ENCODE data around the gene RPS5. TPM values are rescaled to one million over a fixed set of nuclear protein-coding genes. Genes with fewer than 3 reads are reported as not detected.
"Not testable (repeated sequence)": the region's sequence is repeated elsewhere in the genome, so short reads cannot be mapped to it uniquely, and the experiment has no call there.

RPS5 gene
- polyA plus RNA-seq, 3 donors from 2014 or later: 558 to 1,355 (median 731) TPM

DNA sequence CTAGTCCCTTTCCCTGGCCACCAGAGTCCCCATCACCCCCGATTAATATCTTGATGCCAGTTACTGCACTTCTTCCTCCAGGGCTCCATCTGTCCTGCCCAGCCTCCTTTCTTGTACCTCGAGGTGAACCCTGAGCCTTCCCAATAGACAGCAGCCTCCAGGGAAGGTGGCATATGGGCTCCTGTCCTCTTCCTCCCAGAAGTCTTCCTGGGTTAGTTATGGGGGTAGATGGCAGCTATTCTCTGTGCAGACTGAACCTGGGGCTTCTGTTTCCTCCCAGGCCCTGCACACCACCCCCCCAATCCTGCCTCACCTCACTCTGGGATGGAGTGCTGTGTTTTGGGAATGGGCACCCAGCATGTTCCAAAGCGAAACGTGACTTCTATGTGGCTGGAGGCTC lies 11.0 kb downstream of the RPS5 start:
- H3K36me3 Mint-ChIP-seq: peaks cover 10 to 20% (median 15%) of the 10 kb centered on the region in 3 donors
- DNase-seq: no peak
- H3K4me3 Mint-ChIP-seq: no peak overlapping the region
- H3K4me1 Mint-ChIP-seq: peaks cover 10 to 17% of the 10 kb centered on the region in 2 donors
- peaks cover 10 to 15% (median 14%) of the 10 kb centered on the region in 3 donors for H3K27me3 Mint-ChIP-seq (ENCODE audit: low read depth in 3 of 3)
- H3K9me3 Mint-ChIP-seq: no peaks in the 10 kb centered on the region
- no peak overlapping the region for H3K27ac Mint-ChIP-seq

DNA sequence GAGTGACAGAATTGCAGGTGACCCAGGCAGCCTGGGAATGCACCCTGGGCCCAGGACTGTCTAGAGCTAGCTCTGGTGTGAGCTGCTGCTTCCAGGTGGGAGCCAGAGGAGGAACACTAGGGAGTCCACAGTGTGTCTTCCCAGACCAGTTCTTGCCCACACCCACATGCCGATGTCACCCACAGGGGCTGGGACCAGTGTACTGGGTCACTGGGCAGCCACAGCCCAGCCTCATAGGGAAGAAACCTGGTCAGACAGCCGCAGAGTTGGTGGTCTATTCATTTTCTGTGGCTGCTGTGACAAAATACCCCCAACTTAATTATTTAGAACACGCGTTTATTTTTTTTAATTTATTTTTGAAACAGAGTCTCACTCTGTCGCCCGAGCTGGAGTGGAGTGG lies 11.5 kb downstream of the RPS5 start:
- Mint-ChIP-seq H3K9me3 (no peaks in the 10 kb centered on the region), H3K27ac (no peak overlapping the region), H3K4me1 (peaks cover 10 to 17% of the 10 kb centered on the region in 2 donors), H3K36me3 (peaks cover 8 to 17% (median 13%) of the 10 kb centered on the region in 3 donors), H3K4me3 (no peak overlapping the region), H3K27me3 (ENCODE audit: low read depth in 3 of 3) (peaks cover 10 to 15% (median 14%) of the 10 kb centered on the region in 3 donors)
- DNase-seq: no peak

DNA sequence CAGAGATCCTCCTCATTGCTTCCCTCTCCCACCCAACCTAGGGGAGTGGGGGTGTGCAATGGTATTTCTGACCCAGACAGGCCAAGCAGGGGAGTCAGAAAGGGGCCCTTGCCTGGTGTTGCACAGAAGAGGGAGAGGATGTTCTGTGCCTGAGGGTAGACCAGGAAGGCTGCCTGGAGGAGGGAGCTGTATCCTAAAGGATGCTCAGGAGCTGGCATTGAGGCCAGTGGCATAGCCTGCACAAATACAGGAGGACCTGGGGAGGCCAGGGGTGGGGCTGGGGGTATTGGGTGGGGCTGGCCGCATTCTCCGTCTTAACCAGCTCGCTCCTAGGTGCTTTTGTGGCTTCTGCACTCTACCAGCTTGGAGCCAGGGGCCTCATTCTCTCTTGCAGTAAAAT lies 12.8 kb downstream of the RPS5 start:
- Mint-ChIP-seq H3K36me3 (peaks cover 0 to 5% (median under 1%) of the 10 kb centered on the region in 3 donors), H3K27ac (peak overlapping the region in 2 of 6 donors; percentile 2 to 45), H3K27me3 (ENCODE audit: low read depth in 3 of 3) (peaks cover 10 to 13% (median 12%) of the 10 kb centered on the region in 3 donors), H3K4me3 (peak overlapping the region in 4 of 5 donors; percentile 25 to 63 (median 44)), H3K9me3 (no peaks in the 10 kb centered on the region), H3K4me1 (peaks cover 10 to 15% of the 10 kb centered on the region in 2 donors)
- DNase-seq: no peak

DNA sequence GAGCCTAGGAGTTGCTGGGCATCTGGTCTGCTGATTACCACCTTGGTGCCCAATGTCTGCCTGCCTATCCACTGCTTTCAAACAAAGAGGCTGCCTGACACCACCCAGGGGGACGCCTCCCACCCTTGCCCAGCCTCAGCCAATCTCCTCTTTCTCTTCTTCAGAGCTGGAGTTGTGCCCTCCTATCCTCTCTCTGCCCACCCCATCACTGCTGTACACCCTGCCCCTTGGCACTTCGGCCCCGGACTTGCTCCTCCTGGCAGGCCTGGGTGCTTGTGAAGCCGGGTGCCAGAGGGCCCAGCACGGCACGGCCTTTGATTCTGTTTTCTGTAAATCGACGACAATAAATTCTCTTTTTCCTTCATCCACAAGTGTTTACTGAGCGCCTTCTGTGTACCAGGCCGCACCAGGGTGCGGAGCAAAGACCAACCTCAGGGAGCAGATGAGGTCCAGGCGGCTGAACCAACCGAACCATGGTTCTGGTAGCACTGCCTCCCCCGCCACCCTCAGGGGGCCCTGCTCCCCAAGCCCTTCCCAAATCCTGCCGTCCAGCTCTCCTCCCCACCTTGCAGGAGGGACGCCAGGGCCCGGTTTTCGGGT lies 13.3 kb downstream of the RPS5 start:
- Mint-ChIP-seq H3K36me3 (peaks cover 0 to 4% (median 0%) of the 10 kb centered on the region in 3 donors), H3K9me3 (no peaks in the 10 kb centered on the region), H3K27me3 (ENCODE audit: low read depth in 3 of 3) (peaks cover 10 to 12% (median 12%) of the 10 kb centered on the region in 3 donors), H3K4me3 (peak overlapping the region; percentile 42 to 93 (median 89)), H3K27ac (peak overlapping the region in 4 of 6 donors; percentile 90 to 96 (median 94)), H3K4me1 (peaks cover 10 to 15% of the 10 kb centered on the region in 2 donors)
- no peak for DNase-seq

DNA sequence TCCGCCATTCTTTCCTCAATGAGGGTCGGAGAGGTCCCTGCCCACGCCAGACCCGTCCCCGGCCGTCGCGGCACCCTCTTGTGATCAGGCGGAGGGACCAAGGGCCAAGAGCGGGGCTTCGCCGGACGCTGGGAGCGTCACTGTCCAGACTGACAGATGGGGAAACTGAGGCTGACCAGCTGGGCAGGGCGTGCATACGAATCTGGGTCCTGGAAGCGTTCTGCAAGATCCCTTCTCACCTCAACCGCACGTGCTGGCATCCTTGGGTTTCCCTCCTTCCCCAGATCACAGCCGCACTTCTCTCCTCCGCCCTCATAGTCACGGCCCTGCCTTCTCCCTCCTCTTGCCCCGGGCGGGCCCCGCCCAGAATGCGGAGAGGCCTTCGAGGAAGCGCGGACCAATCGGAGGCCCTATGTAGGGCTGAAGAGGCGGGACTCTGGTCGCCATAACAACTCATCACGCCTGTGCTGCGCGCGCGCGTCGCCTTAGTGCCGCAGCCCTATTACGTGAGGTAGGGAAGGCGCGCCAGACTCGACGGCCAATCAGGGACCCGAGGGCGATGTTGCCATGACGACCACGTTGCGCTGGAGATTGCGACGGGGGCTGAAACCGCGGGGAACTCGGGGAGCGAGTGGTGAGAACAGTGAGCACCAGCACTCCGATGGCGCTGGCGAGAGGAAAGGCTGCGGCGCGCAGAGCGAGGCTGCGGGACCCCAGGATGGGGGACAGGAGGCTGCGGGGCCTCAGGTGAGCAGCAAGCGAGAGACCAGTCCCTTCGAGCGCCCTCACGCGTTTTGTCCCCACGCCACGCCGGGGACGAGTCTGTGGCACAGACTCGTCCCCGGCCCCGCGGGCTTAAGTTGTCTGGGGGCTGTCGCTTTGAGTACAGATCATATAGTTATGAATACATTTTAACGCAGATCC lies 14.1 kb downstream of the RPS5 start:
- peak; percentile 98 to 99 (median 99) for DNase-seq
- Mint-ChIP-seq H3K27me3 (ENCODE audit: low read depth in 3 of 3) (peaks cover 10 to 12% (median 12%) of the 10 kb centered on the region in 3 donors), H3K9me3 (no peaks in the 10 kb centered on the region), H3K36me3 (no peaks in the 10 kb centered on the region), H3K27ac (peak overlapping the region; percentile 85 to 96 (median 94)), H3K4me1 (peaks cover 10 to 15% of the 10 kb centered on the region in 2 donors), H3K4me3 (peak overlapping the region; percentile 86 to 93 (median 89))

DNA sequence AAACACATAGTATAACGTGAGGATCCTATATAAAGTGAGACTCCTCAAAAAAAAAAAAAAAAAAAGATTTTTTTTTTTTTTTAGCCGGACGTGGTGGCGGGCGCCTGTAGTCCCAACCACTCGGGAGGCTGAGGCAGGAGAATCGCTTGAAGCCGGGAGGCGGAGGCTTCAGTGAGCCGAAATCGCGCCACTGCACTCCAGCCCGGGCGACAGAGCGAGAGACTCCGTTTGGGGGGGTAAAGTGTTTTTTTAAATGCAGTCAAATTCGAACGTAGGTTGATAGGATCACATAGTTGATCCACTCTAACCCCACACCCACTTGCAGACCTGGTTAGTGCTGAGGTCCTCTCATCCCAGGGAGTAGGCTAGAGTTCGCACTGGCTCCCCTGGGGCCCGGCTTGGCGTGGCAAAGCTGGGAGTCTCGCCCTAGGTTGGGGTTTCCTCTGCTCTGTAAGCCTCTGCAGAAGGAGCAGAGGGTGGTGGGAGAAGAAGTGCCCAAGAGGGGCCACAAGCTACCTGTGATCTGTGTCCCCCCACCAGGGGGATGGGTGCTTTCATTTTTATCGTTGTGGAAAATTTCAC lies 14.9 kb downstream of the RPS5 start:
- H3K27me3 Mint-ChIP-seq (ENCODE audit: low read depth in 3 of 3): peaks cover 10 to 11% (median 11%) of the 10 kb centered on the region in 3 donors
- peak in 1 of 3 donors; percentile 22 for DNase-seq
- peak overlapping the region in 4 of 6 donors; percentile 90 to 96 (median 95) for H3K27ac Mint-ChIP-seq
- peaks cover 14 to 18% of the 10 kb centered on the region in 2 donors for H3K4me1 Mint-ChIP-seq
- no peaks in the 10 kb centered on the region for H3K36me3 Mint-ChIP-seq
- peak overlapping the region in 3 of 5 donors; percentile 86 to 92 (median 87) for H3K4me3 Mint-ChIP-seq
- no peaks in the 10 kb centered on the region for H3K9me3 Mint-ChIP-seq

DNA sequence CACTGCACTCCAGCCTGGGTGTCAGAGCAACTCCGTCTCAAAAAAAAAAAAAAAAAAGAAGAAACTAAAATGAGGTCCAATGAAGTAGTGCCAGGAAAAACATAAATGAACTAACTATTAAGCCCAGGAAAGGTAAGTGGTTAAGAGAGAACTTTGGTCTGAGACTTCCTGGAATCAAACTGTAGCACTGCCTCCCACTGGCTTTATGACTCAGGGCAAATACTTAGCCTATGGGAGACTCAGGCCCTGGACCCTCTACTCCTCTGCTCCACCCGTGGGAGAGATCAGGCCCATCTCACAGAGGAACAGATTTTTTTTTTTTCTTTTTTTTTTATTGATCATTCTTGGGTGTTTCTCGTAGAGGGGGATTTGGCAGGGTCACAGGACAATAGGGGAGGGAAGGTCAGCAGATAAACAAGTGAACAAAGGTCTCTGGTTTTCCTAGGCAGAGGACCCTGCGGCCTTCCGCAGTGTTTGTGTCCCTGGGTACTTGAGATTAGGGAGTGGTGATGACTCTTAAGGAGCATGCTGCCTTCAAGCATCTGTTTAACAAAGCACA lies 16.9 kb downstream of the RPS5 start:
- Mint-ChIP-seq H3K27ac (peak overlapping the region in 2 of 6 donors; percentile 26 to 49), H3K27me3 (ENCODE audit: low read depth in 3 of 3) (peaks cover 8 to 12% (median 9%) of the 10 kb centered on the region in 3 donors), H3K4me1 (peaks cover 32 to 34% of the 10 kb centered on the region in 2 donors)
- not testable (repeated sequence) for H3K4me3 Mint-ChIP-seq, H3K9me3 Mint-ChIP-seq, DNase-seq, H3K36me3 Mint-ChIP-seq

DNA sequence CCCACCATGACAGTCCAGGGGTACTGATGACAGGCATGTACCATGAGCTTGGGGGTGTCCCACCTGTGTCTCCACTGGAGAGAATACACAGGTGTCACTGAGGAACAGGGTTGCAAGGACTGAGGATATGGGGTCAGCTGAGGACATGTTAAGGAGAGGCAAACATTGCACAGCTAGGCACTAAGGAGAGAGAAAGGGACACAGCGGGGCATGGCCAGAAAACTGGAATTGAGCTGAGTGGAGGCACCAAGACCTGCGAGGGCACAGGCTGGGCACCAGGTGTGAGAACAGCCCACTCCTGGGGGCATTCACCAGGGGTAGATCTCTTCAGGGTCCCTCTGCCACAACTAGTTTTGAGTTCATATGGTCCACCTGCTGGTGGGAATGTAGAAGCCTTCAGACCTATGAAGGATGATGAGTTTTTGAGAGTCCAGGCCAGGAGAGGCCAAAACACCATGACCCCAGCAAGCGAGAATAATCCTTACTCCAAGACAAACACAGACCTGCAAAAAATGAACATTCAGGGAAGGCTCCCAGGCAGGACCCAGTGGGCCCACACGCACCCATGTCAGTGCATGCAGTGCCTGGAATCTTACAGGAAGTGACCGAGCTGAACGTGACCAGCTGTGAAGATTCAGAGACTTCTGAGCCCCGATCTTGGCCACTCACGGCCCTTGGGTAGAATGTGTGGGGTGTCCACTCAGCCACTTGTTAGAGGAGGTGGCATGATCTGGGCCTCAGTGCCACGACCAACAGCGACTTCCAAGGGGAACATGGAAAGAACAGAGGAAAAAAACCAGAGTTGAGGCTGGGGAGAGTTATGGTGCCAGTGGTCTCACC lies 20.0 kb downstream of the RPS5 start:
- peaks cover 3 to 6% (median 4%) of the 10 kb centered on the region in 3 donors for H3K27me3 Mint-ChIP-seq (ENCODE audit: low read depth in 3 of 3)
- H3K4me1 Mint-ChIP-seq: peaks cover 28 to 35% of the 10 kb centered on the region in 2 donors
- no peaks in the 10 kb centered on the region for H3K36me3 Mint-ChIP-seq
- DNase-seq: no peak
- H3K9me3 Mint-ChIP-seq: no peaks in the 10 kb centered on the region
- peak overlapping the region; percentile 88 to 99 (median 93) for H3K27ac Mint-ChIP-seq
- H3K4me3 Mint-ChIP-seq: peak overlapping the region; percentile 87 to 97 (median 94)

DNA sequence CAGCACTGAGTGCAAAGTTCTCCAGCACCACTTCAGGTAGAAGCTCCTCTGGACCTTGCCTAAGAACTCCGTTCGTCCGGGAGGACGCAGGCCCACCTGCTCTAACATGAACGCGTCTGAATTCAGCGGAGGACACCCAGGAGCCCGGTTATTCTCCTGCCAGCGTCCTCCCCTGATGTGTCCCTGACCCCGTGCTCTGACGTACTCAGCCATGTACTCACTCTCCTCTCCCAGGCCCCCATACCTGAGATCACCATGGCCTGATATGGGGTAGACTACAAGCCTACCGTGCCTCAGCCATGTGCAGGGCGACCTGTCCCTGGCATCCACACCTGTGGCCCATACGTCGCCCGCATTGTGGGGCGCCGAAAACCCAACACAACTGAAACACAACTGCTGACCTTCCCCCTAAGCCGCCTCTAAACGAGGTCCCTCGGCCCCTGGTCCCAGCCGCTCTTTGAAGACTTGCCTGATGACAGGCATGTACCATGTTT lies 20.6 kb downstream of the RPS5 start:
- Mint-ChIP-seq H3K27me3 (ENCODE audit: low read depth in 3 of 3) (peaks cover 3 to 6% (median 4%) of the 10 kb centered on the region in 3 donors), H3K4me3 (peak overlapping the region; percentile 87 to 97 (median 94)), H3K4me1 (peaks cover 28 to 35% of the 10 kb centered on the region in 2 donors)

DNA sequence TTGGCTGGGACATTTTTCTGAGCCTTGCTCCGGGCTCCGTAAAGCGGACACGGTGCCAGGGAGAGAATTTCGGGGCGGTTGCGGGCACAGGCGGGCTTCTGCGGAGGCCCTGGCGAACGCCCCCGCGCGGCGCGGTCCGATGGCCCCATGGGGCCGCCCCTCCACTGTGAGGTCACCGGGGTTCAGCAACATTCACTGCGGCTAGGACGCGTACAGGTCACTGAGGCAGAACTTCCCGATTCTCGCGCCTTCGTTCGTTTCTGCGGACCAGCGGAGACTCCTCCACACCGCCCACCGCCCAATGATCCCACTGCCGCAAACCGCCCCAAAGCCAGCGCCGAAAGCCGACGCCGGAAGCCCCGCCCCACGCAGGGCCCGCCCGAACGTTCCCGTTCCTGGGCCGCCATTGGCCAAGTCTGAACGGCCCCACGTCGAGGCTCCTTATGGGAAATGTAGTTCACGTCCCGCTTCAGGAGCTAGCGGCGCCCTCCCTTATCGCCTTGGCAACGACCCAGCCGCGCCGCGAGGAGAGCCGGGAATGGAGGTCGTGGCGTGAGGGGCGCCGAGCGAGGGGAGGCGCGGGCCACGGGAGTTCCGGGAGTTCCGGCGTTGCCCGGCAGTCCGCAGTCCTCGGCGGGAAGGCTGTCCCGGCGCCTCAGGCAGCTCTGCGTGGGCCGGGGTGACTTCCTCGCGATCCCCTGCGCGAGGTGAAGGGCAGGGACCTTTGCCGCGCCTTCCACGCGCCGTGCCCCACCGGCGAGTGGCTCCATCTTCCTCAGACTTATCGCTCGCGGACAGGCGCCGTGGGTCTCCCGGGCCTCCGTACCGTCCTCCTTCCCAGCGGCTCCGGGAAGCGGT lies 21.3 kb downstream of the RPS5 start, which contains the start of gene ZNF584:
Gene ZNF584, plus strand, starts transcription at position 498 of the 858 bp plus-strand sequence. CDS start 499 bp downstream, outside the sequence.
- H3K27me3 Mint-ChIP-seq (ENCODE audit: low read depth in 3 of 3): peaks cover 3 to 6% (median 4%) of the 10 kb centered on the region in 3 donors
- H3K36me3 Mint-ChIP-seq: no peaks in the 10 kb centered on the region
- peak; percentile 90 to 91 (median 91) for DNase-seq
- peak within 1 kb of the TSS; percentile 88 to 99 (median 93) for H3K27ac Mint-ChIP-seq
- peak within 1 kb of the TSS; percentile 87 to 97 (median 94) for H3K4me3 Mint-ChIP-seq
- no peaks in the 10 kb centered on the region for H3K9me3 Mint-ChIP-seq
- H3K4me1 Mint-ChIP-seq: peaks cover 28 to 35% of the 10 kb centered on the region in 2 donors

More for the DNA sequence above, 20.6 kb downstream of the RPS5 start:
- Mint-ChIP-seq H3K27ac (peak overlapping the region; percentile 88 to 99 (median 93)), H3K36me3 (no peaks in the 10 kb centered on the region), H3K9me3 (no peaks in the 10 kb centered on the region)
- no peak for DNase-seq

DNA sequence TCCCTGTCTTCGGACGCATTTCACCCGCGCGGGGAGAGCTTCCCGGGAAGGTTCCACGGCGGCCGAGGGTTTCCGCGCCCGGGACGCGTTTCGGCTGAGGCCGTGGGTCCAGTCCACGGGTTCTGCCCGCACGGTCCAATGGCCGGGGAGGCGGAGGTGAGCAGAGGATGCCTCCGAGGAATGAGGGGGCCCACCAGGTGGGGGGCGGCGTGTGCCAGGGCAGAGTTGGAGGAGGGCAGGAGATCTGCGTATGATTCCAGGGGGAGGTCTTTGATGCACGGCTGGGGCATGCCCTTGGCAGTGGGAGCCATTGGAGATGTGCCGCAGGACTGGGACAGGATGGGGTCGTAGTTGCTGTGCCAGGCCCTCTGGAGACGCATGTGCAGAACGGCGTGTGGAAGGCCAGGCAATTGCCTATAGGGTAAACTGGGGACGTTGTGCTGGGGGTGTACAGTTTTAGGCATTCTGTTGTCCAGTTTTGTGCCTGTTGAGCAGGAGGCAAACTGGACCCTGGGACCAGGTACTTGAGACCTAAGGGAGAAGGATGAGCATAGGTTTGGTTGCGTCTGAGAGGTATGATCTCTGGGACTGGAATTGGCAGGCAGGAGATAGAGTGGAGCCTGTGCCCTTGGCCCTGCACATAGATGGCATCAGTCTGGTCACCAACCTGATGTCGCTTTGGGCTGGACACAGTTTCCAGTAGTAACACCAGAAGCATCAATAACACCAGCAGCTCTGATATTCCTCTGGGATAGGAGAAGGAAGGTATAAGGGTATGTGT lies 22.1 kb downstream of the RPS5 start:
- Mint-ChIP-seq H3K4me1 (peaks cover 28 to 35% of the 10 kb centered on the region in 2 donors), H3K9me3 (no peaks in the 10 kb centered on the region), H3K4me3 (peak overlapping the region; percentile 80 to 97 (median 94)), H3K36me3 (no peaks in the 10 kb centered on the region), H3K27me3 (ENCODE audit: low read depth in 3 of 3) (peaks cover 3 to 6% (median 4%) of the 10 kb centered on the region in 3 donors), H3K27ac (peak overlapping the region; percentile 17 to 87 (median 66))
- no peak for DNase-seq
